BJ (cell line): ENCODE results near the gene LUC7L3. TPM values are rescaled to one million over a fixed set of nuclear protein-coding genes. Genes with fewer than 3 reads are reported as not detected.

ENCODE experiments used
- CTCF ChIA-PET: fragments of 350-600 bp; formaldehyde crosslinking; extraction: SDS; loops from one replicate; lab custom pipeline; 2021; ENCODE audit warnings: antibody characterized with exemption, inconsistent platforms; lab: Yijun Ruan, JAX
- POLR2A ChIA-PET: fragments of 300-600 bp; sonication (Branson Sonifier 250); formaldehyde crosslinking; extraction: SDS; loops from one replicate; lab custom pipeline; 2021; ENCODE audit warnings: antibody characterized with exemption; lab: Charles Lee
- DNase-seq: peaks from one replicate; pipeline ENCODE4 v3.0.0-alpha.2; 2011; ENCODE audit warnings: low read depth
- H3K27me3 ChIP-seq: 2 replicates; pipeline ENCODE4 v1.6.0; 2011; ENCODE audit warnings: low read length; ENCODE audit not compliant: control insufficient read depth, insufficient read depth
- H3K36me3 ChIP-seq: 2 replicates; pipeline ENCODE4 v1.5.1; 2011; ENCODE audit warnings: low read length; ENCODE audit not compliant: control insufficient read depth, insufficient read depth
- H3K4me3 ChIP-seq: 2 replicates; pipeline ENCODE4 v1.5.1; 2011; ENCODE audit warnings: low read depth, mild to moderate bottlenecking, control low read depth, low read length
- polyA plus RNA-seq: library from polyadenylated mRNA; depleted of rRNA; stranded (reverse); fragments of >200 nt; gene quantifications from 2 replicates; pipeline ENCODE4 v1.2.3, GENCODE V29; 2011
- TF ChIP-seq, protein P1 (sequence below): IDR thresholded peaks from 2 replicates; pipeline ENCODE4 v1.5.1; 2011; ENCODE audit warnings: low read depth, mild to moderate bottlenecking, control low read depth, inconsistent platforms, low read length, moderate library complexity; ENCODE audit not compliant: insufficient read depth

LUC7L3 gene
- polyA plus RNA-seq, 1 experiment = 55.6 TPM

DNA sequence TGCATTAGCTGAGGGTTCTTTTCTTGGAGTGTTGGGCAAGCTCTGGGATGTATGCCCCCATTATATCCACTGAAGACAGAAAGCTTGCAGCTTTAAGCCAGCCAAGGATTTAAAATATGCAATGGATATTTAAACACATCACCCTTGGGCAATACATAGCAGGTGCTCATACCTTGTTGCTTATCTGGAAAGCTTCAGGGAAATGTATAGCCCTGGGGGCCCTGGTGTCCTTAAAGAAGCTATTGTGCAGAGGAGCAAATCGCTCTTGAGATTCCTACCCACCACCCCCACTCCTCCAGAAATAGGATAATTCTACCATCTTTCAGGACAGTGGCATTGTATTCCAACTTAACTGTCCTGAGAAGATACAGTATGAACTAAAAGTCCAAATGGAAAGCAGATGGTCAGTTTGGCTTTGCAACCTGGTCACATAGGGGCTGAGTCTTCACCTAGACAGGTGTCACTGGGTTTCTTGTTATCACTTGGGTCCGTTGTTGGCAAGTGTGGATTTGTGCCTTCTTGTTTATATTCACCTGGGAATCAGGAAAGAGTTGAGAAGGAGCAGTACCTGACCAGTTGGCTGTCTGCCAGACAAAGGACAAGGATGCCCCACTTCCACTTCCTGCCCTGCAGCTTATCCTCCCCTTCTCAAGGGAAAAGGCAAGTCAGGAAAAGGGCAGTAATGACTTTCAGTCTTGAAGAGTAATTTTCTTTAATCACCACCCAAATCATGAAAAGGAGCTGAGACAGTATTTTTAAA lies 44.5 kb downstream of the LUC7L3 start:
- POLR2A ChIA-PET = no interaction called here
- Histone ChIP-seq H3K4me3 (no peak overlapping the region), H3K27me3 (peaks cover 2% of the 10 kb centered on the region; the same call in 1 of the 2 replicates), H3K36me3 (no peaks in the 10 kb centered on the region)
- TF ChIP-seq, protein P1, sequence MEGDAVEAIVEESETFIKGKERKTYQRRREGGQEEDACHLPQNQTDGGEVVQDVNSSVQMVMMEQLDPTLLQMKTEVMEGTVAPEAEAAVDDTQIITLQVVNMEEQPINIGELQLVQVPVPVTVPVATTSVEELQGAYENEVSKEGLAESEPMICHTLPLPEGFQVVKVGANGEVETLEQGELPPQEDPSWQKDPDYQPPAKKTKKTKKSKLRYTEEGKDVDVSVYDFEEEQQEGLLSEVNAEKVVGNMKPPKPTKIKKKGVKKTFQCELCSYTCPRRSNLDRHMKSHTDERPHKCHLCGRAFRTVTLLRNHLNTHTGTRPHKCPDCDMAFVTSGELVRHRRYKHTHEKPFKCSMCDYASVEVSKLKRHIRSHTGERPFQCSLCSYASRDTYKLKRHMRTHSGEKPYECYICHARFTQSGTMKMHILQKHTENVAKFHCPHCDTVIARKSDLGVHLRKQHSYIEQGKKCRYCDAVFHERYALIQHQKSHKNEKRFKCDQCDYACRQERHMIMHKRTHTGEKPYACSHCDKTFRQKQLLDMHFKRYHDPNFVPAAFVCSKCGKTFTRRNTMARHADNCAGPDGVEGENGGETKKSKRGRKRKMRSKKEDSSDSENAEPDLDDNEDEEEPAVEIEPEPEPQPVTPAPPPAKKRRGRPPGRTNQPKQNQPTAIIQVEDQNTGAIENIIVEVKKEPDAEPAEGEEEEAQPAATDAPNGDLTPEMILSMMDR = no peak
- no peak for DNase-seq
- CTCF ChIA-PET = interaction anchor here (0.9 to 7.2 kb wide), 4 partner anchors 12 to 79 kb away, joined by 3 to 40 read pairs (median 16); no protein-coding TSS in a partner anchor

DNA sequence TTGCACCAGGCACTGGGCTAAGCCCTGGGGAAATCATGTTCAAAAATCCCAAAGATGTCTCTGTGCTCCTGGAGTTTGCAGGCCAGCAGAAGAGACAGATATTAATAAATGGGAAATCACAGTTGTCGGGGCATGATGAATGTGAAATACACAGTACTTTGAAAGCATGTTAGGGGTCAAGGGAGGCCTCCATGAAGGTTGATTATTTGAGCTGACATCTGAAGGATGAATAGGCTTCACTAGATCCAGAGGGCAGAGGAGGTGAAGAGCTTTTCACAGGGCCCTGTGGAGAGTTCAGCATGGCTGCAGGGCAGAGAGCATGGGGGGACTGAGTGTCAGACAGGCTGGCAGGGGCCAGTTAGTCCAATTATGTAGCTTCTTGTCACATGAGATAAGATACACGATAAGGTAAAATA lies 45.3 kb downstream of the LUC7L3 start:
- TF ChIP-seq, protein P1 = no peak
- Histone ChIP-seq H3K36me3 (no peaks in the 10 kb centered on the region), H3K4me3 (no peak overlapping the region), H3K27me3 (peaks cover 2% of the 10 kb centered on the region; the same call in 1 of the 2 replicates)
- ChIA-PET CTCF (interaction anchor here (0.9 to 7.2 kb wide), 3 partner anchors 11 to 88 kb away, joined by 3 to 40 read pairs (median 4); no protein-coding TSS in a partner anchor), POLR2A (no interaction called here)
- DNase-seq = no peak

DNA sequence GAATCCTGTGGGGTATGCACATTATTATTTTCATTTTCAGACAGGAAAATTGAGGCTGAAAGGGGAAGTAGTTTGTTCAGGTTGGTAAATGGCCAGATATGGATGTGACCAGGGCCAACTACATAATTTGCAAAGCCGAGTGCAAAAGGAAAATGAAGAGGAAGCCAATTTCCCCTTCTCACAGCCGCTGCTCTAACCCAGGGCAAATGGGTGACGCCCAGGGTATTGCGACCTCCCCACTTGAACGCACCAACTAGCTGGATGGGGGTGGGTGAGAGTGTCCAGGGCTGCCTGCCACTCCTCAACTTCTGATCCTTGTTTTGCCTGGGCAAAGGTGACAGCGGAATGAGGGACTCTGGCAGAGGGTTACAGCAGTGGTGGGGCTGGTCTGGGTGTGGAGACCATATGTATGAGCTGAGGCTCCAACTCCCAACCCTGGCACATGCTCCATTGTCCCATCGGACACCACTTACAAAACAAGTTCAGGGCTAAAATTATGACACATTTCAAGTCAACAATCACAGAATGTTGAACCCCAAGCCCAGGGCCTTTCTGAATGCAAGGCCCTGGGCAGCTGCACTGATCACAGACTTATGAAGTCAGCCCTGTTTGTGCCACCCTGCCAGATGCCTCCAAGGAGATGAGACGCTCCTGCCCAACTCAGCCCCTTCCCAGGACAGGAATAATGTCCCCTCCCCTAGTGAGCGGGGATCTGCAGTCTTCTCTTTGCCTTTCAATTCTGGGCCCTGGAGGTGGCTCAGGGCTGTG lies 46.2 kb downstream of the LUC7L3 start:
- Histone ChIP-seq H3K4me3 (no peak overlapping the region), H3K27me3 (peaks cover 3% of the 10 kb centered on the region; the same call in 1 of the 2 replicates), H3K36me3 (no peaks in the 10 kb centered on the region)
- TF ChIP-seq, protein P1 = no peak
- no peak for DNase-seq
- ChIA-PET CTCF (interaction anchor here (0.8 to 7.2 kb wide), 3 partner anchors 9 to 87 kb away, joined by 3 to 40 read pairs (median 4); no protein-coding TSS in a partner anchor), POLR2A (no interaction called here)

DNA sequence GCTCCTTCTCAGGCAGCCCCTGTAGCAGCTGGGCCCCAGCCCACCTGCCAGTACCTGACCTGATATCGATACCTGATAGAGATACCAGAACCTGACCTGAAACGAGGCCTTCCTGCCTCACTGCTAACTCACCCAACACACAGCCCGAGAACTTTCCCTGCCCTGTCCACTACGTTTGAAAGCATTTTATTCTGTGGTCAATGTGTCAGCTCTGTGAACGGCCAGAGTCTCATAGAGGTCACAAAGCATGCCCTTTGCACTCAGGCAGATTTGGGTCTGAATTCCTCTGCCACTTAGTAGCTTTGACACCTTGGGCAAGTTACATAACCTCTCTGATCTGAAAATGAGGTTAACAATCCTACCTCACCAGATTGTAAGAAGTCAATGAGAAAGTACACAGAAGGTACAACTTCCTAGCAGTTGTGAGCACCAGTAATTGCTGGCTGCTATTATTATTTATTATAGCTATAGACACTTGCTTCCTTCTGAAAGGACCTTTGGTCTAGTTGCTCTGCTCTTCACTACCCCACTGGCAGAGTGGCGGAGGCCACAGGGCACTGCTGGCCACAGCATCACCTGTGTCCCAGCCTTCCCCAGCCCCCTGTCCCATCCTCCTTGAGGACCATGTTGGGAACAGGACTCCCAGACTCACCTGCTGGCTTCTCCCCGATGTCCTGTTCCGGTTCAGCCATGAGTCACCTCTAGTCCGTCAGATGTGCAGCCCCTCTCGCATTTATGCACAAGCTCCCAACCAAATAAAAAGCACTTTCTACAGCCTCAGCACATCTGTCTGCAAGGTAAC lies 47.0 kb downstream of the LUC7L3 start:
- H3K36me3 ChIP-seq = no peaks in the 10 kb centered on the region
- H3K4me3 ChIP-seq = no peak overlapping the region
- DNase-seq = no peak
- H3K27me3 ChIP-seq = peaks cover 3% of the 10 kb centered on the region; the same call in 1 of the 2 replicates
- TF ChIP-seq, protein P1 = no peak
- ChIA-PET CTCF (interaction anchor here (0.6 to 7.2 kb wide), 3 partner anchors 10 to 216 kb away, joined by 3 to 40 read pairs (median 3); no protein-coding TSS in a partner anchor), POLR2A (no interaction called here)
